HEK293 (cell line): Measurements from ENCODE around the gene SEC14L6.

Experiments
- GLI4 ChIP-seq: fragments of 450-650 bp; formaldehyde crosslinking; IDR thresholded peaks from 2 replicates; pipeline ENCODE4 v1.5.1; 2016; ENCODE audit warnings: missing biosample characterization, missing genetic modification characterization
- PRDM10 ChIP-seq: fragments of 450-650 bp; formaldehyde crosslinking; IDR thresholded peaks from 2 replicates; pipeline ENCODE4 v1.5.1; 2016; ENCODE audit warnings: missing biosample characterization, missing genetic modification characterization
- RBAK ChIP-seq: fragments of 450-650 bp; formaldehyde crosslinking; IDR thresholded peaks from 2 replicates; pipeline ENCODE4 v1.5.1; 2016; ENCODE audit warnings: missing biosample characterization, missing genetic modification characterization
- ZBTB21 ChIP-seq: fragments of 450-650 bp; formaldehyde crosslinking; IDR thresholded peaks from 2 replicates; pipeline ENCODE4 v1.5.1; 2017; ENCODE audit warnings: missing biosample characterization, missing genetic modification characterization
- ZFP41 ChIP-seq: fragments of 450-650 bp; formaldehyde crosslinking; IDR thresholded peaks from 2 replicates; pipeline ENCODE4 v1.5.1; 2016; ENCODE audit warnings: missing biosample characterization, missing genetic modification characterization, borderline replicate concordance
- ZNF114 ChIP-seq: fragments of 450-650 bp; formaldehyde crosslinking; IDR thresholded peaks from 2 replicates; pipeline ENCODE4 v1.5.0; 2017; ENCODE audit warnings: missing biosample characterization, missing genetic modification characterization
- ZNF221 ChIP-seq: fragments of 450-650 bp; formaldehyde crosslinking; IDR thresholded peaks from 2 replicates; pipeline ENCODE4 v1.5.1; 2017; ENCODE audit warnings: missing biosample characterization, missing genetic modification characterization, borderline replicate concordance
- ZNF473 ChIP-seq: fragments of 450-650 bp; formaldehyde crosslinking; IDR thresholded peaks from 2 replicates; pipeline ENCODE4 v1.5.1; 2017; ENCODE audit warnings: missing biosample characterization, missing genetic modification characterization
- ZNF639 ChIP-seq: fragments of 450-650 bp; formaldehyde crosslinking; IDR thresholded peaks from 2 replicates; pipeline ENCODE4 v1.5.1; 2016; ENCODE audit warnings: missing biosample characterization, missing genetic modification characterization
- ZNF670 ChIP-seq: fragments of 450-650 bp; formaldehyde crosslinking; IDR thresholded peaks from 2 replicates; pipeline ENCODE4 v1.5.1; 2016; ENCODE audit warnings: missing biosample characterization, missing genetic modification characterization, low read depth
- ZNF830 ChIP-seq: fragments of 450-650 bp; IDR thresholded peaks from 2 replicates; pipeline ENCODE4 v1.5.0; 2018; ENCODE audit warnings: missing biosample characterization, missing genetic modification characterization, low read depth, mild to moderate bottlenecking, moderate library complexity
- TF ChIP-seq, protein P1 (sequence below): fragments of 450-650 bp; formaldehyde crosslinking; IDR thresholded peaks from 2 replicates; pipeline ENCODE4 v1.5.1; 2016; ENCODE audit warnings: missing biosample characterization, missing genetic modification characterization
- TF ChIP-seq, protein P2 (sequence below): IDR thresholded peaks from 2 replicates; pipeline ENCODE4 v1.6.1; 2011; ENCODE audit warnings: mild to moderate bottlenecking, low read depth, low read length, borderline replicate concordance

DNA sequence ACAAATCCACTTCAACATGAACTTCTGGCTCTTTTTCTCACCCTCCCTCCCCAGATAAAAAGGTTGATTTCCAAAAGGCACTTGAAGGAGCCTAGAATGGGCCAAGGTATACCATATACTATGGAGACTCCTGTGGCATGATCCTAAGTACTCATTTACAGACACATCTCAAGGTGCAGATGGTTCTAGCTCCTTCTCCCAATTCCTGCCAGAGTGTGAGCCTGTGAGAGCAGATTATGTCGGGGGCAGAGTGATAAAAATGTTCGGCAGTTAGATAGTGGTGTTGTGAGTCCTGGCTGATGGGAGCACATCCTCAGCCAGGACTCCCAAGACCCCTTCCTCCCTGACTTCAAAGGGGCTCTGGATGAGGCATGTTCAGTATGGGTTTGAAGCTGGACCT is 66.6 kb downstream of the SEC14L6 start:
- TF ChIP-seq, protein P1, sequence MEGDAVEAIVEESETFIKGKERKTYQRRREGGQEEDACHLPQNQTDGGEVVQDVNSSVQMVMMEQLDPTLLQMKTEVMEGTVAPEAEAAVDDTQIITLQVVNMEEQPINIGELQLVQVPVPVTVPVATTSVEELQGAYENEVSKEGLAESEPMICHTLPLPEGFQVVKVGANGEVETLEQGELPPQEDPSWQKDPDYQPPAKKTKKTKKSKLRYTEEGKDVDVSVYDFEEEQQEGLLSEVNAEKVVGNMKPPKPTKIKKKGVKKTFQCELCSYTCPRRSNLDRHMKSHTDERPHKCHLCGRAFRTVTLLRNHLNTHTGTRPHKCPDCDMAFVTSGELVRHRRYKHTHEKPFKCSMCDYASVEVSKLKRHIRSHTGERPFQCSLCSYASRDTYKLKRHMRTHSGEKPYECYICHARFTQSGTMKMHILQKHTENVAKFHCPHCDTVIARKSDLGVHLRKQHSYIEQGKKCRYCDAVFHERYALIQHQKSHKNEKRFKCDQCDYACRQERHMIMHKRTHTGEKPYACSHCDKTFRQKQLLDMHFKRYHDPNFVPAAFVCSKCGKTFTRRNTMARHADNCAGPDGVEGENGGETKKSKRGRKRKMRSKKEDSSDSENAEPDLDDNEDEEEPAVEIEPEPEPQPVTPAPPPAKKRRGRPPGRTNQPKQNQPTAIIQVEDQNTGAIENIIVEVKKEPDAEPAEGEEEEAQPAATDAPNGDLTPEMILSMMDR (tag by site-specific recombination) = no peak
- TF ChIP-seq, protein P2, sequence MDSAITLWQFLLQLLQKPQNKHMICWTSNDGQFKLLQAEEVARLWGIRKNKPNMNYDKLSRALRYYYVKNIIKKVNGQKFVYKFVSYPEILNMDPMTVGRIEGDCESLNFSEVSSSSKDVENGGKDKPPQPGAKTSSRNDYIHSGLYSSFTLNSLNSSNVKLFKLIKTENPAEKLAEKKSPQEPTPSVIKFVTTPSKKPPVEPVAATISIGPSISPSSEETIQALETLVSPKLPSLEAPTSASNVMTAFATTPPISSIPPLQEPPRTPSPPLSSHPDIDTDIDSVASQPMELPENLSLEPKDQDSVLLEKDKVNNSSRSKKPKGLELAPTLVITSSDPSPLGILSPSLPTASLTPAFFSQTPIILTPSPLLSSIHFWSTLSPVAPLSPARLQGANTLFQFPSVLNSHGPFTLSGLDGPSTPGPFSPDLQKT = no peak
- no peak for TF ChIP-seq ZNF114 (tag by site-specific recombination)
- TF ChIP-seq ZNF221 (tag by site-specific recombination) = no peak
- TF ChIP-seq ZNF639 (tag by site-specific recombination) = no peak
- no peak for TF ChIP-seq ZNF830 (tag by site-specific recombination)
- no peak for TF ChIP-seq ZNF473
- TF ChIP-seq RBAK (tag by site-specific recombination) = no peak
- no peak for TF ChIP-seq ZFP41 (tag by site-specific recombination)
- no peak for TF ChIP-seq ZBTB21 (tag by site-specific recombination)
- TF ChIP-seq ZNF670 (tag by site-specific recombination) = no peak
- TF ChIP-seq GLI4 (tag by site-specific recombination) = no peak
- TF ChIP-seq PRDM10 (tag by site-specific recombination) = no peak
